Neural progenitor cell (in vitro differentiated cells): Measurements from ENCODE around the gene SHROOM3.

Experiments
- EZH2 ChIP-seq: fragments of 200-600 bp; sonication (generic); IDR thresholded peaks from 2 replicates; pipeline ENCODE4 v1.6.1; 2017; ENCODE audit warnings: antibody characterized with exemption, mild to moderate bottlenecking, moderate library complexity
- EZH2phosphoT487 ChIP-seq: fragments of 200-600 bp; sonication (generic); IDR thresholded peaks from 2 replicates; pipeline ENCODE4 v1.6.1; 2017; ENCODE audit warnings: antibody characterized with exemption
- TF ChIP-seq, protein P1 (sequence below): fragments of 200-600 bp; sonication (generic); IDR thresholded peaks from 2 replicates; pipeline ENCODE4 v1.5.1; 2017; ENCODE audit warnings: antibody characterized with exemption, mild to moderate bottlenecking

DNA sequence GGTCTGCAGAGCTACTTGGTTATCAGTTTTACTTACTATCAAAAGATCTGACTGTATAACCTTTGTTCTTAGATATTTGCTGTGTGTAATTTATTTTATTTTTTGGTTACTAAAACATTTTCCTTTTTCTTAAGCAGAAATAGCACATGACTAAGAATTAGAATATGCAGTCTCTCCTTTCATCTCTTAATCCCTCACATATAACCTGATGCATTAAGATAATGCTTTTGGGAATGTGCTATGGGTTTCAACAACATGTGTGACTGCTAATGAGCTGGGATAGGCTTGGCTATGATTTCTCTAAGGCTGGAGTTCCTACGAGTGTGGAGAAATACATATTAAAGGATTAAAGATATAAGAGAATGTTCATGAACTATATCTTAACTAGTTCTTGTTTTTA lies 41.5 kb downstream of the SHROOM3 start:
- TF ChIP-seq, protein P1, sequence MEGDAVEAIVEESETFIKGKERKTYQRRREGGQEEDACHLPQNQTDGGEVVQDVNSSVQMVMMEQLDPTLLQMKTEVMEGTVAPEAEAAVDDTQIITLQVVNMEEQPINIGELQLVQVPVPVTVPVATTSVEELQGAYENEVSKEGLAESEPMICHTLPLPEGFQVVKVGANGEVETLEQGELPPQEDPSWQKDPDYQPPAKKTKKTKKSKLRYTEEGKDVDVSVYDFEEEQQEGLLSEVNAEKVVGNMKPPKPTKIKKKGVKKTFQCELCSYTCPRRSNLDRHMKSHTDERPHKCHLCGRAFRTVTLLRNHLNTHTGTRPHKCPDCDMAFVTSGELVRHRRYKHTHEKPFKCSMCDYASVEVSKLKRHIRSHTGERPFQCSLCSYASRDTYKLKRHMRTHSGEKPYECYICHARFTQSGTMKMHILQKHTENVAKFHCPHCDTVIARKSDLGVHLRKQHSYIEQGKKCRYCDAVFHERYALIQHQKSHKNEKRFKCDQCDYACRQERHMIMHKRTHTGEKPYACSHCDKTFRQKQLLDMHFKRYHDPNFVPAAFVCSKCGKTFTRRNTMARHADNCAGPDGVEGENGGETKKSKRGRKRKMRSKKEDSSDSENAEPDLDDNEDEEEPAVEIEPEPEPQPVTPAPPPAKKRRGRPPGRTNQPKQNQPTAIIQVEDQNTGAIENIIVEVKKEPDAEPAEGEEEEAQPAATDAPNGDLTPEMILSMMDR: no peak
- TF ChIP-seq EZH2phosphoT487: no peak
- no peak for TF ChIP-seq EZH2
